NOMO-1 treated with DMSO at 0.1 percent for 48 hours (cell line): ENCODE data around the gene LMO2.
"Not testable (repeated sequence)": the region's sequence is repeated elsewhere in the genome, so short reads cannot be mapped to it uniquely, and the experiment has no call there.

Experiments
- DNase-seq: peaks from one replicate; lab custom pipeline; 2025; ENCODE audit not compliant: unreplicated experiment; lab: John Stamatoyannopoulos, UW

The LMO2 gene

GRCh38 chr11:33828604-33829429 lies 63.1 kb downstream of the LMO2 start:
- no peak for DNase-seq

- DNase-seq = no peak
These were observed 64.7 kb downstream of the LMO2 start for GRCh38 chr11:33827206-33827605.

- DNase-seq = no peak
These were observed 65.9 kb downstream of the LMO2 start for GRCh38 chr11:33825854-33826560.

DNA sequence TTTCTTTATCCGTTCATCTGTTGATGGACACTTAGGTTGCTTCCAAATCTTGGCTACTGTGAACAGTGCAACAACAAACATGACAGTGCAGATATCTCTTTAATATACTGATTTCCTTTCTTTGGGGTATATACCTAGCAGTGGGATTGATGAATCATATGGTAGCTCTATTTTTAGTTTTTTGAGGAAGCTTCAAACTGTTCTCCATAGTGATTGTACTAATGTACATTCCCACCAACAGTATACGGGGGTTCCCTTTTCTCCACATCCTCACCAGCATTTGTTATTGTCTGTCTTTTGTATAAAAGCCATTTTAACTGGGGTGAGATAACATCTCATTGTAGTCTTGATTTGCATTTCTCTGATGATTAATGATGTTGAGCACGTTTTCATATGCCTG lies 68.9 kb downstream of the LMO2 start:
- DNase-seq = not testable (repeated sequence)

- DNase-seq = no peak
These were observed 72.4 kb downstream of the LMO2 start for GRCh38 chr11:33819278-33820035.
